ENCODE measurements around the gene OR5K2.

DNA sequence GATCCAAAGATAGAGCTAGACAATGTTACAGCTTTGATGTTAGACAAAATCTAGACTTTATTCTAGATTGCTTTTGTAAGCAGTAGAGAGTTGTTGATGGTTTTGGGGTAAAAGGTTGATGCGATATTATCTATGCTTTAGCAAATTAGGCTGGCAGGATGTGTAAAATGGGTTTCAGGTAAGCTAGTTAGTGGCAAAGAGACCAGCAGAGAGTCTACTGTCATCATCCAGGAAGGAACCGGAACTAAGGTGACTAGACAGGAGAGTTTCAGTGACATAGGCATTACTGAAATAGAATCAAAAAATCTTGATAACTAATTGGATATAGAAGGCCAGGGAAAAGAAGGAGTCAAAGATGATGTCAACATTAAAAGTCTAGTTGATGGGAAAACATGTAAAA, 11.1 kb downstream of the OR5K2 start:
- TF ChIP-seq, protein P1, sequence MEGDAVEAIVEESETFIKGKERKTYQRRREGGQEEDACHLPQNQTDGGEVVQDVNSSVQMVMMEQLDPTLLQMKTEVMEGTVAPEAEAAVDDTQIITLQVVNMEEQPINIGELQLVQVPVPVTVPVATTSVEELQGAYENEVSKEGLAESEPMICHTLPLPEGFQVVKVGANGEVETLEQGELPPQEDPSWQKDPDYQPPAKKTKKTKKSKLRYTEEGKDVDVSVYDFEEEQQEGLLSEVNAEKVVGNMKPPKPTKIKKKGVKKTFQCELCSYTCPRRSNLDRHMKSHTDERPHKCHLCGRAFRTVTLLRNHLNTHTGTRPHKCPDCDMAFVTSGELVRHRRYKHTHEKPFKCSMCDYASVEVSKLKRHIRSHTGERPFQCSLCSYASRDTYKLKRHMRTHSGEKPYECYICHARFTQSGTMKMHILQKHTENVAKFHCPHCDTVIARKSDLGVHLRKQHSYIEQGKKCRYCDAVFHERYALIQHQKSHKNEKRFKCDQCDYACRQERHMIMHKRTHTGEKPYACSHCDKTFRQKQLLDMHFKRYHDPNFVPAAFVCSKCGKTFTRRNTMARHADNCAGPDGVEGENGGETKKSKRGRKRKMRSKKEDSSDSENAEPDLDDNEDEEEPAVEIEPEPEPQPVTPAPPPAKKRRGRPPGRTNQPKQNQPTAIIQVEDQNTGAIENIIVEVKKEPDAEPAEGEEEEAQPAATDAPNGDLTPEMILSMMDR (IDR thresholded peaks at IDR 0.05) = no peak
- TF ChIP-seq EZH2 (IDR thresholded peaks at IDR 0.05) (no peak), EZH2phosphoT487 (IDR thresholded peaks at IDR 0.05) (no peak)

Data from neural progenitor cell (in vitro differentiated cells).